NCI-H524 treated with DMSO at 0.1 percent for 48 hours (cell line): ENCODE measurements around the gene UBE2F.

Experiments used
- DNase-seq: peaks from one replicate; lab custom pipeline; 2025; lab: John Stamatoyannopoulos, UW

Gene UBE2F

DNA sequence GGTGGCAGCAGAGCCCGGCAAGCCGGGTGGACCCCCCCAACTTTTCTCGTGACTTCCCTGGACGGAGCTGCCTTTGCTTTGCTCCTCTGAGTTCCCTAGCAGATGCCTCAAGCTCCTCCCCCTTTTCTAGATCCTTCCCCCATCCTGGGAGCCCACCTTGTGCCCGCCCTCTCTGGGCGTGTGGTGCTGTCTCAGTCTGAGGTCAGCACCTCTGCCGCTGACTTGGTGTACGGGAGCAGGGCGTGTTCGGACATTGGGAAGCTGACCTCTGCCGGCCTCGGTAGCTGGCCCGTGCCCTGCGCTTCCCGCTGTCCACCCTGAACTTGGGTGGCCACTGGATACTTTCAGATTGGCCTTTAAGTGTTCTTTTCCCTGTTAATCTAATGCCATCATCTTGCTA lies 113.7 kb downstream of the UBE2F start:
- DNase-seq = no peak

DNA sequence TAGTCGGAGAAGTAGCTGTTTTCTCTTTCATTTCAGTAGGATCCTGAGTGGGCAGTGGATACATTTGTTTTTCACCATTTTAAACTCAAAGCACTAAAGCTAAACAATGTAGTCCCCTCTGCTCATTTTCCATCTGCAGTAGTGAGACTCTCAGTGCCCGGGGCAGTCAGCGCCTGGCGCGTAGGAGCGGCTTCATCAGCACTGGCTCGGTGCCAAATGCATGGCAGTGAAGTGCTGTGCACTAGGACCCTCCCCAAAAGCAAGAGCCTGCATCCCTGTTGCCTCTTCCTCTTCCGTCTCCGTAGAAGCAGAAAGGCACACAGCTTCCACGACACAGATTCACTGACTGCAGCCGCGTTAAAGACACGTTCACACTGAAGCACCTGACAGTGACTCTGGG lies 114.3 kb downstream of the UBE2F start:
- no peak for DNase-seq

- no peak for DNase-seq
These were observed 114.7 kb downstream of the UBE2F start for GRCh38 chr2:238081561-238081960.

DNA sequence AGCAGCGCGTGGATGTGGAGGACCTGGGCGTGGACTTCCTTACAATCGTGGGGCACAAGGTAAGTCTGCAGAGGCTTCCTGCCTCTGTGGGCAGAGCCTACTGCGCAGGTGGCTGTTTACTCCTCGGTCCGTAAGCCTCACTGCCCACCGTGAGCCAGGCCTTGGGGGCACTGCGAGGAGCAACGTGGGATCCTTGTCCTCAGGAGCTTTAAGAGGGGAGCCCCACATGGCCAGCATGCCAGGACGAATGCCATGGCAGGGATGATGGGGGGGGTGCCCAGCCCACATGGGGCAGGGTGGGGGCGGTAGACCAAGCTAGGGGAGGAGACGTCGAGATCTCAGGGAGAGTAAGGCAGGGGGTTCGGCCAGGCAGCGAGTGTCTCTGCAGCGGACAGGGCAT lies 115.3 kb downstream of the UBE2F start:
- no peak for DNase-seq

- no peak for DNase-seq
These were observed 116.0 kb downstream of the UBE2F start for GRCh38 chr2:238082827-238083226.

- DNase-seq = no peak
These were observed 117.1 kb downstream of the UBE2F start for GRCh38 chr2:238083919-238084318.

DNA sequence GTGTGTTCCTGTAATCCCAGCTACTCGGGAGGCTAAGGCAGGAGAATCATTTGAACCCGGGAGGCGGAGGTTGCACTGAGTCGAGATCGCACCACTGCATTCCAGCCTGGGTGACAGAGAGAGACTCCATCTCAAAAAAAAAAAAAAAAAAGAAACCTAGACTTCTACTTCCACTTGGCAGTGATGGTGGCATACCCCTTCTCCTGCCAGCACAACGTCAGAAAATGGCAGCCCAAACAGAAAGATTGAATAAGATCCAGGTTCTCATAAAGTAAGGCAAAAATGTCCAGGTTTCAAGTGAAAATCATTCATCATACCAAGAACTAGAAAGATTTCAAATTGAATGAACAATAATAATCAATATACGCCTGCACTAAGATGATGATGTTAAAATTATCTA lies 117.9 kb downstream of the UBE2F start:
- no peak for DNase-seq

- DNase-seq = no peak
These were observed 119.1 kb downstream of the UBE2F start for GRCh38 chr2:238085899-238086298.

DNA sequence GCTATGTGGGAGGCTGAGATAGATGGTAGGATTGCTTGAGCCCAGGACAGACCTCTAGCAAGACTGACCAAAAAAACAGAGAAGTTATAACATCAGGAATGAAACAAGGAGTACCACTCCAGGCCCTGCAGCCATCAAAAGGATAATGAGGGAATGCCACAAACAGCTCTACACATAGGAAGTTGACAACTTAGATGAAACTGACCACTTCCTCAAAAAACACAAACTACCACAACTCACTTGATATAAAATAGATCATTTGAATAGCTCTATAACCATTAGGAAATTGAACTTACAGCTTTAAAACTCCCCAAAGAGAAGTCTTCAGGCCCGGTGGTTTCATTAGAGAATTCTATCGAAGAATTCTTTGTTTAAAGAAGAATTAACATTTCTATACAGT lies 120.4 kb downstream of the UBE2F start:
- no peak for DNase-seq

GRCh38 chr2:238090887-238091286 lies 124.1 kb downstream of the UBE2F start:
- DNase-seq = no peak

GRCh38 chr2:238091436-238092060 lies 124.7 kb downstream of the UBE2F start:
- no peak for DNase-seq
